ENCODE measurements around the gene NRIP1. TPM values are rescaled to one million over a fixed set of nuclear protein-coding genes. Genes with fewer than 3 reads are reported as not detected.

Gene NRIP1
- total and polyA plus RNA-seq, 2 of the 8 experiments (the other 6 are each of a cell fraction or from before 2014, with no cell fraction given), result 1.5 to 9.3 TPM

GRCh38 chr21:14981246-14981645, 83.6 kb downstream of the NRIP1 start (continued):
- TF ChIP-seq, protein P1, sequence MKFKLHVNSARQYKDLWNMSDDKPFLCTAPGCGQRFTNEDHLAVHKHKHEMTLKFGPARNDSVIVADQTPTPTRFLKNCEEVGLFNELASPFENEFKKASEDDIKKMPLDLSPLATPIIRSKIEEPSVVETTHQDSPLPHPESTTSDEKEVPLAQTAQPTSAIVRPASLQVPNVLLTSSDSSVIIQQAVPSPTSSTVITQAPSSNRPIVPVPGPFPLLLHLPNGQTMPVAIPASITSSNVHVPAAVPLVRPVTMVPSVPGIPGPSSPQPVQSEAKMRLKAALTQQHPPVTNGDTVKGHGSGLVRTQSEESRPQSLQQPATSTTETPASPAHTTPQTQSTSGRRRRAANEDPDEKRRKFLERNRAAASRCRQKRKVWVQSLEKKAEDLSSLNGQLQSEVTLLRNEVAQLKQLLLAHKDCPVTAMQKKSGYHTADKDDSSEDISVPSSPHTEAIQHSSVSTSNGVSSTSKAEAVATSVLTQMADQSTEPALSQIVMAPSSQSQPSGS (IDR thresholded peaks at IDR 0.05; ENCODE audit: low read length), result no peak
